GM21529 (cell line): Measurements from ENCODE around the gene KRT77.
"Not testable (repeated sequence)": the region's sequence is repeated elsewhere in the genome, so short reads cannot be mapped to it uniquely, and the experiment has no call there.

Source experiments
- ATAC-seq: cut with Tn5 transposase; IDR thresholded peaks from one replicate; pipeline ENCODE4 v1.9.1; 2021; ENCODE audit not compliant: unreplicated experiment

KRT77 gene

GRCh38 chr12:52724384-52724783 lies 21.1 kb upstream of the KRT77 start:
- ATAC-seq, result no peak

DNA sequence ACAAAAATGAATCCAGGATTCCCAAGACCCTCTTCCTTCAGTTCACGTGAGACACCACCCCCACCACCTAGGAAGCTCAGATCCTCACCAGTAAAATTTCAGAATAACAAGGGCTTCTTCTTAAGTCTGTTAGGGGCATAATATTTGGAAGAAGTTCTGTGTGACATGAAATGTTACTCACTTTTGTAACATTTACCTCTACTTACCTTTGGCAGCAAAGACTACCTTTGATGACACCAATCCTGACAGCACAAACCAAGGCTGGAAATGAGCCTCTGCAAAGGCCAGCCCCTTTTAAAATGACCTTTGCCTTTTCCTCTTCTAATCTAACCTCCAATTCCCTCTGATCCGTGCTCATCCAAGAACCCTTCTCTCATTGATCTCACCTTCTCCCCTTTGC lies 19.4 kb upstream of the KRT77 start:
- ATAC-seq, result no peak

- no peak for ATAC-seq
These were observed 18.6 kb upstream of the KRT77 start for GRCh38 chr12:52721838-52722470.

DNA sequence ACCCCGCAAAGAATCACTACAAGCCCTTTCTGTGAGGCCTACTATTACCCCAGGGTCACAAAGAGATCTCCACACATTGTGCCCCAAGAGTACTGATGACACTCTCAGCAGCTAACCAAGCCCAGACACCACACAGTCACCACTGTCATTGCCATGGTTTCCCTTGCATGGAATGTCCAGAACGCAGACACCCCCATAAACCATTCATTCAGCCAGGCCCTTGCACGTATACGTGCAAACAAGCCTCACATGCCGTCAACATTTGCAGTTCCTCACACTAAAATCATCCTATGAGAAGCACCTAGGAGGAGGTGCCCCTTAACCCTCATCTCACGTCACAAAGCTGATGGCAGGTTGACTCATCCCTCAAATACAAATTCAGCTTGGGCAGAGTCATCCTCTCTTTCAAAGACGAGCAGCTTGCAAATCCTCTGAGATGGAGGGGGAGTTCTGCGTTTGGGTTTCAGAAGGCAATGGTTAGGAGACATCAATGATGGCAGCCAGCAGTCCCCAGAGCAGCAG lies 17.1 kb upstream of the KRT77 start:
- ATAC-seq, result no peak

DNA sequence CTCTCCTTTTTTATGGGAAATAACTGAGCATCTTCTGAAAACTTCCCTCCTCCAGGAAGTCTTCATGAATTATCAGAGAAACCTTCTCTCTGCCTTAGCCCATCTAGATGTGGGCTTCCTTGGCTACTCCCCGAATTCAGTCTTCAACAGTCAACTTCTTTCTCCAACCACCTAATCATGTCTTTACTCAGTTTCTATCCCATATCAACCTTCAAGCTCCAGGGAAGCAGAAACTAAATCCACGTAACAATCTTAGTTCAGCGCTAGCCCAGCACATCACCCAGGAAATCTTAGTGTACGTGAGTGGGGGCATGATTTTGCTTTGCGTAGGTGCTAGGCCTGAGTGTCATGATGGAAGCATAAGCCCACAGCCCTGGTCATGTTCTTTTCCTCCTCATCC lies 12.7 kb upstream of the KRT77 start:
- ATAC-seq, result no peak

DNA sequence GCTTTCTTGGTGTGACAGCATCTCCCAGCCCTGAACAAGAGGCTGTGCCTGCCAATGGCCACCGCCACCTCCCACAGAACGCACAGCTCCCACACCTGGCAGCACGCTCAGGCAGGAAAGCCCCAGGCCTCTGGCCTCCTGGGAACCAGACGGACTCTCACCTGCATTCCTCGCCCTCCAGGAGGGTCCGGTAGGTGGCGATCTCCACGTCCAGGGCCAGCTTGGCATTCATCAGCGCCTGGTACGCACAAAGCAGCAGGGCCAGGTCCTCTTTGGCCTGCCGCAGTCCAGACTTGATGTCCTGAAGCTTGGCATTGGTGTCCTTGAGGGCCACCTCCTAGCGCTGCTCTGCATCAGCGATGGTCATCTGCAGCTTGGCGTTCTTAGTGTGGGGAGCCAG lies 12.1 kb upstream of the KRT77 start:
- no peak for ATAC-seq

GRCh38 chr12:52714887-52715281 lies 11.6 kb upstream of the KRT77 start:
- no peak for ATAC-seq

DNA sequence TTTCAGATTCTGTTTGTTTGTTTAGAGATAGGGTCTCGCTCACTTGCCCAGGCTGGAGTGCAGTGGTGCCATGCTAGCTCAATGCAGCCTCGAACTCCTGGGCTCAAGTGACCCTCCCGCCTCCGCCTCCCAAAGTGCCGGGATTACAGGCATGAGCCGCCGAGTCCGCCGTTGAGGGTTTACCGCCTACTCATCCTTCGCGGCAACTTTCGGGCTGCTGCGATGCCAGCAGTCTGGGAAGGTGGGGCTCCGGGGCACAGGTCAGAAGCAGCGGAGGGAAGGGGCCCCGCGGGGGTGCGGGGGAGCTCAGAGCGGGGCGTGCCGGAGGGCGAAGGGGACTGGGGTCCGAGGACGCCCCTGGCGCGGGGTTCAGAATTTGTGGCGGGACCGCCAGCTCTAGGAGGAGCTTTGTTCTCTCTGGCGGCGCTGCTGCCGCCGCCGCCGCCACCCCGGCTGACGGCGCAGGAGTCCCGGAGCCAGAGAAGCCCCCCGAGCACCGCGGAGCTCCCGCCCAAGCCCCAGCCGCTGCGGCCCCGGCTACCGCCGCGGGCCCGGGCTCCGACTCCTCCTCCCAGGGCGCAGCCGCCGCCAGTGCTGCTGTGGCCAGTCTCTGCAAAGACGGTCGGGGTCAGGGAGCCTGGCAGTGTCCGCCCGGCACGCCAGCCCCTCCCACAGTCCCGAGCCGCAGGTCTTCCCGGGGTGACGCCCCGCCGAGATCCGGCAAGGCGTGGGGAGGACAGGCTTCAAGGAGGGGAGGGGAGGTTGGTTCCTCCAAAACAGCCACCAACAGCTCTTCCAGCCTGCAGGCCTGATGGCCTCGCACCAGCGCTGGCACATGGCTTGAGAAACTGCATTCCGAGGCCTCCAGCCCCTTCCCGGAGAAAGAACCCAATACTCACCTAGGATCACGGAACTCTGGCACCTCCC lies 10.9 kb upstream of the KRT77 start:
- no peak for ATAC-seq

- ATAC-seq, result not testable (repeated sequence)
These were observed 8.8 kb upstream of the KRT77 start for GRCh38 chr12:52712122-52712521.

DNA sequence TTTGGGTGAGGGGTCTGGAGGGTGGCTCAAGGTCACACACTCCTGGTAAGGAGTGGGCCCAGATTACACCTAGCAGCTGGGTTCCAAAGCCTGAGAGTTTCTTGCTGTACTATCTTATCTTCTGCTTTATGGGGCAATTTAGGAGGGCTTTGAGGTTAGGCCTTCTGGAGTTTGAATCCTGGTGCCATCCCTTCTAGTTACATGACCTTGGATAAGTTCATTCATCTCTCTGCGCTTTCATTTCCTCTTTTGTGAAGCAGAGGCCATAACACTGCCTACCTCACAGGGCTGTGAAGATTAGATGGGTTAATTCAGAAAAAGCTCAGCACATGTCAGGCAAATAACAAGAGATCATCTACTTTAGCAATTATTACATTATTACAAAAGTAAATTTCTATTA lies 7.4 kb upstream of the KRT77 start:
- ATAC-seq, result no peak

GRCh38 chr12:52708010-52708409 lies 4.7 kb upstream of the KRT77 start:
- no peak for ATAC-seq

GRCh38 chr12:52704464-52704863 lies 1.1 kb upstream of the KRT77 start:
- ATAC-seq, result no peak

DNA sequence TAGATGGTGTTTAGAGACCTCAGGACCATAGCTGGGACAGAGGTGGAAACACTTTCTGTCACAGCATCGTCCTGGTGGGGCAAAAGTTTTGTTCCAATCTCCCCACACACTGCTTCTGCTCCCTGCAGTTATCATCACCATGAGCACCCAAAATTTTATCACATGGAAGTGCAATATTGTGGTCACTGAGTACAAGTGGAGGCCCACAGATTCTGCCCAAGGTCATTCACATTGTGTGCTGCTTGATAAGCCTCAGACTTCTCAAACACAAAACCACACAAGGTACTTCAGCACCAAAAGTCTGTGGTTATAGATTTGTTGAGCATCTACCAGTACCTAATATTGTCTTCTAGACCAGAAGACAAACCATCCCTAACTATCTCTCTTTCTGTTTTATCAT lies 554 bp upstream of the KRT77 start:
- no peak for ATAC-seq

GRCh38 chr12:52702338-52702737 lies 986 bp downstream of the KRT77 start:
- ATAC-seq, result no peak

GRCh38 chr12:52701281-52701680 lies 2.0 kb downstream of the KRT77 start:
- ATAC-seq, result no peak

GRCh38 chr12:52699960-52700359 lies 3.4 kb downstream of the KRT77 start:
- ATAC-seq, result no peak

- no peak for ATAC-seq
These were observed 4.0 kb downstream of the KRT77 start for GRCh38 chr12:52699373-52699772.

DNA sequence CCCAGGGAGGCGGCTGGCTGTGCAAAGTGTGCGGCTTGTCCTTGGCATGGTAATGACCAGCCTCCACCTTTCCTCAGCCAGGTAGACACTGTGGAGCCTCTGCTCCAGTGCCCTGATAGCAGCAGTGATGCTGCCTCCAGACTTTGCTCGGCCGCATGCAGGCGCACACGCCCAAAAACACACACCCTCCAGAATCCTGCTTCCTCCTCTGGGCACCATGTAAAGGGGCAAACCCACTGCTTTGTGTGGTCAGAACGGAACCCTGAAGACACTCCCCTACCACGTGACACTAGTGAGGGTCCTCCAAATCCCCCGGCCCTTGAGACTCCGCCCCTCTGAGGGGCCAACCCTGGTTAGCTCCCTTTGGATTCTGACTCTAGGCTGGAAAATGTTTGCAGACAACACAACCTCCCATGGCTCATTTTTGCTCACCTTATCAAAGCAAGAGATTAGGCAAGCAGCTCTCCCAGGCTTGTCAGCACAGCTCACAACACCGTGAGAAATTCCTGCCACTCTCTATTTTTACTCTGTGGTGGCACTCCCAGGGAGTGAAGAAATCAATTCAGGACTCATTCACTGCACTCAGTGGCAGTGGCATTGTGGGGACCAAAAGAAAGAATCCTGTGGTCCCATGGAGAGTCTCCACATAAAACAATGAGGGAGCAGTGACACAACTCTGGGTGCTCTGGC lies 4.5 kb downstream of the KRT77 start:
- no peak for ATAC-seq

- ATAC-seq, result no peak
These were observed 6.2 kb downstream of the KRT77 start for GRCh38 chr12:52697058-52697582.

- ATAC-seq, result no peak
These were observed 6.7 kb downstream of the KRT77 start for GRCh38 chr12:52696588-52696987.

- ATAC-seq, result no peak
These were observed 8.3 kb downstream of the KRT77 start for GRCh38 chr12:52695039-52695438.
